ENCODE measurements around the gene ADAM33.

GRCh38 chr20:3701061-3701998, 19.5 kb upstream of the ADAM33 start:
- TF ChIP-seq CTCF (IDR thresholded peaks at IDR 0.05) (no peak), ZFX (IDR thresholded peaks at IDR 0.05; ENCODE audit: borderline replicate concordance) (no peak)
